DOHH2 (cell line): Measurements from ENCODE around the gene TTC22.

Experiments used
- EZH2phosphoT487 ChIP-seq: fragments of 200-600 bp; sonication (generic); IDR thresholded peaks from 2 replicates; pipeline ENCODE4 v1.6.1; 2017; ENCODE audit warnings: borderline replicate concordance, mild to moderate bottlenecking, antibody characterized with exemption, low read length, moderate library complexity, mixed read lengths
- TF ChIP-seq, protein P1 (sequence below): fragments of 200-600 bp; sonication (generic); IDR thresholded peaks from one replicate; pipeline ENCODE4 v1.5.1; 2014; ENCODE audit warnings: antibody characterized with exemption, mild to moderate bottlenecking, low read depth, low read length; ENCODE audit not compliant: poor library complexity, severe bottlenecking

DNA sequence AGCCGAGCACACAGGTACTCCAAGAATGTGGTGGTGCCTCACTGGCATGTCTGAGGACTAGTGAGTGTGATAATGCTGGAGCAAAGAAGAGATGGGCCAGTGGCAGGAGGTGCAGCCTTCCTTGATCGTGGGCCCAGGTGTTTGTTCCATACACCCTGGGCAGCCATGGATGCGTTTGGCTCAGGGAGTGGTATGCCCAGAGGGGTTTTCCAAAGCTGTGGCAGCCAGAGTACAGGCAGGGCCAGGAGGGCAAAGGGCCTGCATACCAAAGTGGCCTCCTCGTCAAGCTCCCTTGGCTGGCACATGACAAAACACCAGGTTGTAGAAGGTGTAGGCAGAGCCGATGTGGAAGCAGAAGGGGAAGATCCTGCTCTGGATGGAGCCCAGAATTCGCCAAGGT is 55.8 kb downstream of the TTC22 start:
- TF ChIP-seq, protein P1, sequence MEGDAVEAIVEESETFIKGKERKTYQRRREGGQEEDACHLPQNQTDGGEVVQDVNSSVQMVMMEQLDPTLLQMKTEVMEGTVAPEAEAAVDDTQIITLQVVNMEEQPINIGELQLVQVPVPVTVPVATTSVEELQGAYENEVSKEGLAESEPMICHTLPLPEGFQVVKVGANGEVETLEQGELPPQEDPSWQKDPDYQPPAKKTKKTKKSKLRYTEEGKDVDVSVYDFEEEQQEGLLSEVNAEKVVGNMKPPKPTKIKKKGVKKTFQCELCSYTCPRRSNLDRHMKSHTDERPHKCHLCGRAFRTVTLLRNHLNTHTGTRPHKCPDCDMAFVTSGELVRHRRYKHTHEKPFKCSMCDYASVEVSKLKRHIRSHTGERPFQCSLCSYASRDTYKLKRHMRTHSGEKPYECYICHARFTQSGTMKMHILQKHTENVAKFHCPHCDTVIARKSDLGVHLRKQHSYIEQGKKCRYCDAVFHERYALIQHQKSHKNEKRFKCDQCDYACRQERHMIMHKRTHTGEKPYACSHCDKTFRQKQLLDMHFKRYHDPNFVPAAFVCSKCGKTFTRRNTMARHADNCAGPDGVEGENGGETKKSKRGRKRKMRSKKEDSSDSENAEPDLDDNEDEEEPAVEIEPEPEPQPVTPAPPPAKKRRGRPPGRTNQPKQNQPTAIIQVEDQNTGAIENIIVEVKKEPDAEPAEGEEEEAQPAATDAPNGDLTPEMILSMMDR, result no peak
- TF ChIP-seq EZH2phosphoT487, result no peak
